Right kidney (tissue), 1 donor: Measurements from ENCODE around the gene PLEKHN1.

Experiments
- DNase-seq: peaks from one replicate; pipeline ENCODE4 v3.0.0-alpha.2; 2016

Gene PLEKHN1

DNA sequence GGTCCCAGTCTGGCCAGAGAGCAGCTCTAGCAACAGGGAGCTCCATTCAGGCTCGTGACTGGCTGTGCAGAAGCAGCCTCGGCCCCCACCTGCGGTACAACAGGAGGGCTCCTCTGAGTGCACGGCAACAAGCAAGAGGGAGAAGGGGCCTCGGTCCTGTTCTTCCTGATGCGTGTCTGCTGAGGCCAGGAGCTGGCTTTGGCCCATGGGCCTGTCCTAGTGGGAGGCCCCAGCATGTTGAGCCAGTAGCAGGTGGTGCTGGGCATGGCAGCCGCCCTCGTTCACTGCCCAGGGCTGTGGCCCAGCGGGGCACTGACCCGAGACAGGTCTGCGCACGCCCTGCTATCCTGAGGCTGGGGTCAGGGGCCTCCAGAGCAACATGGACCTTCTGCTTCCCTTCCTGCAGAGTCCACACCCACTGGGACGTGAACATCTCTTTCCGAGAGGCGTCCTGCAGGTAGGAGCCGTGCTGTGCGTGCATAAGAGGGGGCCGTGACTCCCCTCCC, 35.6 kb upstream of the PLEKHN1 start:
- DNase-seq = peak; percentile 8

DNA sequence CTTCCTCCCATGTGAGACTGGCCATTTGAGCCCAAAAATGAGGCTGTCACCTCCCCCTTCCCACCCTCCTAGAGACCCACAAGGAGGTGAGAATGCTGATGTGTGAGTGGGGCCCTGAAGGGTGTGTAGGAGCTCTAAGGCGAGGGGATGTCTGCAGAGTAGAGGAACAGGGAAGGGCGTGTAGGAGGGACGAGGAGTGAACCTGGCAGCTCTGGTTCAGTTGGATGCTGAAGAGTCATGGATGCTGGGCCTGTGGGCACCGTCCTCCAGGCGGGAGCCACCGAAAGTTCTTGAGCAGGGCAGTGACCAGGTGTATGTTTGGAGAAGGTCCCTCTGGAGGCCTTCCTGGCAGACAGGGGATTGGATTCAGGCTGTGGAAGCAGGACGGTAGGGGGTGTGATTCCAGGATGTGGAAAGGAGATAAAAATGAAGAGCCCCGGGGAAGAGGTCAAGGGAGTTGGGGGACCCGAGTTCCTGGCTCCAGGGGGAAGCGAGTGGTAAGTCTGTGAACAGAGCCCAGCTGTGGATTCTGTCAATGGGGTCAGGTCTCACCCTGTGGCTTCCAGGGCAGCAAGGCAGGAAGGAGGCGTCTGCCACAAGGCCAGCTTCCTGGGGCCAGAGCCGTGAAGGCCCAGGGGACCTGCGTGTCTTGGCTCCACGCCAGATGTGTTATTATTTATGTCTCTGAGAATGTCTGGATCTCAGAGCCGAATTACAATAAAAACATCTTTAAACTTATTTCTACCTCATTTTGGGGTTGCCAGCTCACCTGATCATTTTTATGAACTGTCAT, 34.7 kb upstream of the PLEKHN1 start:
- no peak for DNase-seq

DNA sequence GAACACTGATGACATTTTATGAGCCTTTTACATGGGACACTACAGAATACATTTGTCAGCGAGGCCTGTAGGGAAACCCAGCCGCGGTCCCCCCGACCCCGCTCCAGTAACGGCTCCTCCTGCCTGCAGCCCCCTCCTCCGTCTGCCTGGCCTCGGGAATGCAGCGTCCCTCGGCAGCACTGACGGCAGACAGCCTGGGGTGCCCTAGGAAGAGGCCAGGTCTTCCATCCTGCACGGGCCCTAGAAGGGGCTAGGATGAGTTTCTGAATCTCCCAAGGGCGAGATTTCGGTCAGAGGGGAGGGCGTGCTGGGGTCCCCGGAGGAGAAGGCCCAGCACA, 34.1 kb upstream of the PLEKHN1 start:
- peak; percentile 27 for DNase-seq

DNA sequence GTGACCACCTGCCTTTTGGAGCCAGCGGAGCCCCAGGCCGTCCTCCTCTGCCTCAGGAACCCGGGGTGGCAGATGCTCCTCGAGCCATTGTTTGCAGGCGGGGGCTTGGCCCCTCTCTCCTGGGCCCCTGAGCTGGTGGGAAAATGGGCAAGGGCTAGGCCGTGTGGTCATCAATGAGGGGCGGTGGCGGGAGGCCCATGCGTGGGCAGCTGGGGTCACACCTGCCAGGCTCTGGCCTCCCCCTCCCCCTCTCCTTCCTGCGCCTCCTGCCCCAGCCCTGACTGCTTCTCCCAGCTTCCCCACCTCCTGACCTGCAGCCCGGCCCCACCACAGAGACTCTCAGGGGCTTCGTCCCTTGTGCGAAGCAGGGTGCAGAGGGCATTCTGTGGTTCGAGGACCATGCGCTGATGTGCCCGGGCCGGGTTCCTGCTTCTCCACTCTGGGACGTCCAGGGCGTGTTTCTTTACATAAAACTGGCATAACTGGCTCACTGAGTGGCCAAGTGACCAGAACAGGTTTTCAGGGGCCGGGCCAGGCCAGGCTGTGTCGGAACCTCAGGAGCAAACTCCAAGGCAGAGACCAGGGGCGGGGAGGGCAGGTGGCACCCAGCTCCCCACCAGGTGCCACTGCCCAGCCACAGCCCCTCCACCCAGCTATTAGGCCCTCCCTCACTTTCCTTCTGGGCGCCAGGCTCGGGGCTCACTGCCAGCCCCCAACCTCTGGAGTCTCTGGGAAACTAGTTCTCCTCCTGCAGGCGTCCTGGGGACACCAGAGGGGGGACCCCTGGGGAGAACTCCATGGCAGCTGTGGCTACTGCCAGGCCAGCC, 33.3 kb upstream of the PLEKHN1 start:
- DNase-seq = peak; percentile 39

DNA sequence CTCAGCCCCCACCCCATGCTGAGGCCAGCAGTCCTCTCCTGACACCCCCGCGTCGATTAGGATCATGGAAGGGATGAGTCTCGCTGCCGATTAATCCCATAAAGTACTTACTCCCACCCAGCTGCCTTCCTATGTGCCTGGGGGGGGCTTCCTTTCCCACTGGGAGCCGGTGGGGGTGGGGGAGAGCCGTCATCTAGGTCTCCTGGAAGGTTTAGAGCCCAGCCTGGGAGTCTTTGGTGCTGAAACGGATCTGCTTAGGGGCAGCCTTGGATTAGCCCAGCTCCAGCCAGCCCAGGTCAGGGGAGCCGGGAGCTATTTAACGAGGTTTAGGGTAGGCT, 32.7 kb upstream of the PLEKHN1 start:
- DNase-seq = peak; percentile 49

DNA sequence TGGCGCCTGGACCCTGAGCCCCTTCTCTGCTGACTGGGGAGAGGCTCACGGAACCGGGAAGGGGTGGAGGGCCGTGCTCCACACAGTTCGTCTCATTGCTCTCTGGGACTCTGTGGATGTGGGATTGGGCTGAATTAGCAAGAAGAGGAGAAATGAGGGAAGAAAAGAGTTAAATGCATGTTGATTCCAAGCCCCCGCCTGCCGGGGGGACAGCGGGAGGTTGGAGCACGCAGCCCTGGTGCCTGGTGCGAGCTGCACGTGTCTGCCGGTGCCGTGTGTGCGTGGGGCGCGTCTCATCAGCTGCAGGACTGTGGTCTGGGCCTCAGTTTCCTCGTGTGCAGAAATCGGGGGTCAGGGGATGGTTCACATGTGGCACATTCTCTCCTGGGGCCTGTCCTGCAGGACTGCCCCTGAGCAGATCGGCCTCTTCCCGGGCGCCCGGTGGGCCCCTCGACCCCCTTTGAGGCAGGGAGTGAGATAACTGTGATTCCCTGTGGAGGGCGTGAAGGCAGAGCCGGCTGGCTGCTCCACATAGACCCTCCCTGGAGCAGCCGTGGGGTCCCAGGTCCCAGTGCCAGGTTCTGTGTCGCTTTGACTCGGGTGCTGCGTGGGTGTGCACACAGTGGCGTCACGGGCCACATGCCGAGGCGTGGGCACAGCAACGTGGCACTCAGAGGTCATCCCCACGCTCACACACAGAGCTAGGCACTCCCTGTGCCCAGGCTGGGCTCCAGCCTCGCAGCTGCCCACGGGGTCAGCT, 31.1 kb upstream of the PLEKHN1 start:
- DNase-seq = peak; percentile 45

DNA sequence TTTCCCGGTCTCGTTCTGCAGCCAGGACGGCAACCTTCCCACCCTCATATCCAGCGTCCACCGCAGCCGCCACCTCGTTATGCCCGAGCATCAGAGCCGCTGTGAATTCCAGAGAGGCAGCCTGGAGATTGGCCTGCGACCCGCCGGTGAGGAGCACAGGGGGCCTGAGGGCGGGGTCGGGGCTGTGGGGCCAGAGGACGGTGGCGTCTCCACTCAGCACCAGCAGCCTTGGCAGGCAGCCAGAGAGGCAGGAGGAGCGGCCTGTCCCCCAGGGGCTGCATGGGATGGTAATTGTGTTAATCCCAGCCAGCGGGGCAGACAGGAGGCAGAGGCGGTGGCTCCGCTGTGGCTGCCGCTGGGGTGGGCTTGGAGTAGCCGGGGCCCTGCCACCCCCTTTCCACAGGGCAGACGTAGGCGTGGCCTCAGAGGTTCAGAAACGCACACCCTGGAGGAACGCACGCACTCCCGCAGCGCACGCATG, 30.5 kb upstream of the PLEKHN1 start:
- peak; percentile 46 for DNase-seq

DNA sequence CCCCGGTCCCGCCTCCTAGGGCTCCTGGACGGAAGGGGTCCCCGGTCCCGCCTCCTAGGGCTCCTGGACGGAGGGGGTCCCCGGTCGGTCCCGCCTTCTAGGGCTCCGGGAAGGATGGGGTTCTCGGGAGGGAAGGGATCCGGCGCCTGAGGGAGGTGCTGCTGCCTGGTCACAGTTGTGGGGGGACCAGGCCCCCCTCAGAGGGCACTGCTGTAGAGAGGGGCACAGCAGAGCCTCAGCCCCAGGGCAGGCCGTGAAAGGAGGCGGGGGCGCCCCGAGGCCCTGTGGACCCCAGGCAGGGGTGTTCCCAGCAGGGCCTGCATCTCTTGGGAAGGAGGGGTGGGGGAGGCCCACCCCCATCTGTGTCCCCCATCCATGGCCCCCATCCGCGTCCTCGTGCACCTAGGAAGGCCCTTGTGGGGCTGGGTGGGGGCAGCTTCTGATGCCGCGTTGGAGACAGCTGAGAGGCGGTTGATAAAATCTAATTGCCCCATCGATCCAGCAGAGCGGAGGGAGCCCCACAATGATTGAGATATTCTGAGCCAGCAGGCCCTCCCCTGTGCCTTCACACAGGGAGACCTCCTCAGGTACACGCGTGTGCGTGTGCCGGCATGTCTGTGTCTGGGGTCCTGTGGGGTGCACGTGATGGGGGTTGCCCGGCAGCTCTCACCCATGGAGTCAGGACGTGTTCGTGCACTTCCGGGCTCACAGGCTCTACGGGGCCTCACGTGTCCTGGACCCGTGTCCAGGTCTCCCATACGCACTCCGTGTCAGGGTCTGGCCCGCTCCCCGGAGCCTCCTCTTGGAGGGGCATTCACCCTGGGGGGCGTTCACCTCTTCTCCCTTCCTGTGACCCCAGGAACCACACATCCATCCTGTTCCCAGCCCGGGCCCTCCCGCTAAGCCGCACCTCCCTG, 29.7 kb upstream of the PLEKHN1 start:
- peak; percentile 23 for DNase-seq

DNA sequence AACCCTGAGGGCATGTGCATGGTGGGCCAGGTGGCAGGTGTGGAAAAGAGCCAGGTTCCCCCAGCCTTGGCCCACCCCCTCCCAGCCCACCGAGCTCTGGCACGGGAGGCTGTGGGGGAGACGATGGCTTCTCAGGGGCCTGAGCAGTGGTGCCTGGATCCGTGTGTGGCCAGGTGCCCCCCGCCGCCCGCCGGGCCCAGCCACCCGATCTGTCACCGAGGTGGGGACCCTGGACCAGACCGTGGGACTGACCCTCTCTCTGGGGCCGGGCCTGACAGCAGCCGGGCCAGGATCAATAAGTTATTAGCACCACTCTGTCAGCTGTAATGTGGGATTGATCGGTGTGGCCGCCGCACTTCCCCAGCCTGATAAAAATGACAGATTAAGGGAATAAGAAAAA, 28.8 kb upstream of the PLEKHN1 start:
- DNase-seq = no peak

DNA sequence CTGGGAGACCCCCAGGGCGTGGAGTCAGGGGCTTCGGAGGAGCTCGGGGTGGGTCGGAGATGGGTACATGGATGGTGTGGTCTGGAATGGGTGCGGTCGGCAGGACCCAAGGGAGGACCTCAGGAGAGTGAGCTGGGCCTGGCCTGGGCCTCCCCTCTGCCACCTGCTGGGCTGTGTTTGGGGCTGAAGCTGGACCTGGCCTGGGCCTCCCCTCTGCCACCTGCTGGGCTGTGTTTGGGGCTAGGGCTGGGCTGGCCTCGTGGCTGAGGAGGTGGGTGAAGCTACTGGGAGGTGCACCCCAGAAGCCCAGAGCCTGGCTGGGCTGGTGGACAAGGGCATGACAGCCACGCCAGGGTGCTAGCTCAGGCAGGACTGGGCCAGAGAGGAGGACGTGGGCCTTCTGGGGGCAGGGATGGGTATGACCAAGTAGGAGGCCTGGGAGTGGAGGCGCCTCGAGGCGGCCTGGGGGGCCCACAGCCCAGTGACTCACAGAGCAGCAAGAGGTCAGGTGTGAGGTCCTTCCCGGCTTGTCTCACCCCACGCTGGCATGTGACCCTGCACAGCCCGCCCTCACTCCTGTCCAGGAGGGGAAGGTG, 28.1 kb upstream of the PLEKHN1 start:
- DNase-seq = peak; percentile 35

DNA sequence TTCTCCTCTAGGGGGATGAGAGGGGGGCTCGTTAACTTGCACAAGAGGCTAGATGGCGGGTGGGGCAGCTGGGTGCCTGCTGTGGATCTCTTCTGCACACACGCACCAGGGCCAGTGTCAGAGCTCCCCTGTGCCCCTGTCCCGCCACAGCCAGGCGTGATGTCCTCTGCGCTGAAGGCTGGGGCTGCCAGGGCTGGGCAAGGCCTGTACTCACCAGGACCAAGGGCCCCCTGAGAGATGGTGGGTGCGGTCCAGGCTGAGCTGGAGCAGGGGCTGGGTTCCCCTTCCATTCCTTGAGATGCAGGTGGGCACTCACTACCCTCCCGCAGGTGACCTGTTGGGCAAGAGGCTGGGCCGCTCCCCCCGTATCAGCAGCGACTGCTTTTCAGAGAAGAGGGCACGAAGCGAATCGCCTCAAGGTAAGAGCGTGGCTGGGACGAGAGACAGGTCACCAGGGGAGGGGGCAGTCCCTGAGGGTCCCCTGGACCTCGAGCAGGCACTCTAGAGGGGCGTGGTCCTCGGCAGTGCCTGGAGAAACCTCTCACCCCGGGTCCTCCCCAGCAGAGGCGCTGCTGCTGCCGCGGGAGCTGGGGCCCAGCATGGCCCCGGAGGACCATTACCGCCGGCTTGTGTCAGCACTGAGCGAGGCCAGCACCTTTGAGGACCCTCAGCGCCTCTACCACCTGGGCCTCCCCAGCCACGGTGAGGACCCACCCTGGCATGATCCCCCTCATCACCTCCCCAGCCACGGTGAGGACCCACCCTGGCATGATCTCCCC, 27.4 kb upstream of the PLEKHN1 start:
- DNase-seq = no peak

DNA sequence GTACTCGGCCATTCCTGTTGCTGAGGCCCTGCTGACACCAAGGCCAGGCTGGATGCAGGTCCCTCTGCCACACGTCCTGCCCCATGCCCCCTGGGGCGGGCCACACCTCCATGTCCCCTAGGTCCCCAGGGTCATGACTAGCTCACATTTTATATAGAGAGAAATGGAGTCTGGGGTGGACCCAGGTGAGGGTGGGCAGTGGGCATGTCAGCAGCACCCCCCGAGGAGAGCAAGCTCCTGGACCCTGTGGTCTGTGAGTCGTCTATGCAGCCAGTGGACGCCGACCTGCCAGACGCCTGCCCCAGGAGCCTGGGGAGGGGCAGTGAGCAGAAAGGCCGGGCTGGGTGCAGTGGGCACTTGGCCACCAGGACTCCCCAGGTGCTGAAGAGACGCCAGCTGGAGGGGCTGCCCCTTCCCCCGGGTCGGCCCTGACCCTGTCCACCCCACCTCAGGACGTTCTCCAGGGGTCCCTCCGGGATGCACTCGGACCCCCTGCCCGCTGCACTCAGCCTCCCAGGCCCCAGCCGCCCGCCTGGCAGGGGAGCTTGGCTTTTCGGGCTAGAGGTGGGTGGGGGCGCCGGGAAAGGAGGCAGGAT, 26.7 kb upstream of the PLEKHN1 start:
- peak; percentile 78 for DNase-seq

DNA sequence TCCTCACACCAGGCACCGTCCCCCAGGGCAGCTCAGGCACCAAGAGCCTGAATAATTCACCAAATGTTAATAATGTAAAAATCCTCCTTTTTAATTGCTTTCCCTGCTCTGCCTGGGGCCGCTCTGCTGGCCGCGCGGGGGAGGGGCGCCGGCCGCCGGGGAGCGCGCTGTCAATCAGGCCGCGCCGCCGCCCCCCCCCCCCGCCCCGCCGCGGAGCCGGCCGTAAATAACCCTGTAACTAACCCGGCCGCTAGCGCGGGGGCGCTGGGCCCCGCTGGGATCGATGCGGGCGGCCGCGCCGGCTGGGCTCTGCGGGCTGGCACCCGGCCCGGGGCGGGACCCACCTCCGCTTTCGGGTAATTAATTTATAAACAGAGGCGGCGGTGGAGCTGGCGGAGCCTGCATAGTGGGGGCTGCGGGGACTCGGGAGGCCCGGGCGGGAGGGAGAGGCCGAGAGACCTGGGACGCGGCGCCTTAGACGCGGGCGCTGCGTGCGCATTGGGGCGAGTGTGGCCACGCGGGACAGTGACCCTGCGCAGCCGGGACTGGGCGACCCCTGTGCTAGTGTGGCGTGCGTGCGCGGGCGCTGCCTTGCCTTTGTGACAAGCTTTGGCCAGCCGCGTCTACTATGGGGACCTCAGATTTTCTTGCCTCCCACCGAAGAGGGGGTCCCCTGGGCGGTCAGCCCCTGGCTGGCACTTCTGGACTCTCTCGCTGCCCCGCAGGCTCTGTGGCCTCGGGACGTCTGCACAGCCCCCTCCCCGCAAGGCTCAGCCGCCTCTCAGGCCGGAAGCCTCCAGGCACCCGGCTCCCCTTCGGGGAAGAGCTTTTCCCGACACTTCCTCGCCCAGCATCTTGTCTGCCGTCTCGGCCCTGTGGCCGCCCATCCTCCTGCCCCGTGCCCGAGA, 25.9 kb upstream of the PLEKHN1 start:
- DNase-seq = peak; percentile 87

DNA sequence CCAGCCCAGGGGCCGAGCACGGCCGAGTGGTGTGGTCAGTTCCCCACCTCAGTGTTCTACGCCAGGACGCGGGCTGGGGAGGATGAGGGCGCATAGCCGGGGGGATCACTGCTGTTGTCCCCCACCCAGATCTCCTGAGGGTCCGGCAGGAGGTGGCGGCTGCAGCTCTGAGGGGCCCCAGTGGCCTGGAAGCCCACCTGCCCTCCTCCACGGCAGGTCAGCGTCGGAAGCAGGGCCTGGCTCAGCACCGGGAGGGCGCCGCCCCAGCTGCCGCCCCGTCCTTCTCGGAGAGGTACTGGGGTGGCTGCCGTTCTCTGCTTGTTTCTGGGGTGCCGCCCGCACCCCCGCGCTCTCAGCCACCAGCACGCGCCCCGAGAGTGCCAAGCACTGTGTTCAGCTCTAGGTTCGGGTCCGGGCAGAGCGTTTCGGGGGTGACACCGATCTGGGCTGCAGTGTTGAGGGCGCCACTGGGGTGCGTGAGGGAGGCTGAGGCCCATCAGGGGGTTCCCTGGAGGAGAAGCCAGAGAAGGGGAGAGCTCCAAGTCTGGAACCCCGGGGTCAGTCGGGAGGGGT, 25.2 kb upstream of the PLEKHN1 start:
- DNase-seq = peak; percentile 77

DNA sequence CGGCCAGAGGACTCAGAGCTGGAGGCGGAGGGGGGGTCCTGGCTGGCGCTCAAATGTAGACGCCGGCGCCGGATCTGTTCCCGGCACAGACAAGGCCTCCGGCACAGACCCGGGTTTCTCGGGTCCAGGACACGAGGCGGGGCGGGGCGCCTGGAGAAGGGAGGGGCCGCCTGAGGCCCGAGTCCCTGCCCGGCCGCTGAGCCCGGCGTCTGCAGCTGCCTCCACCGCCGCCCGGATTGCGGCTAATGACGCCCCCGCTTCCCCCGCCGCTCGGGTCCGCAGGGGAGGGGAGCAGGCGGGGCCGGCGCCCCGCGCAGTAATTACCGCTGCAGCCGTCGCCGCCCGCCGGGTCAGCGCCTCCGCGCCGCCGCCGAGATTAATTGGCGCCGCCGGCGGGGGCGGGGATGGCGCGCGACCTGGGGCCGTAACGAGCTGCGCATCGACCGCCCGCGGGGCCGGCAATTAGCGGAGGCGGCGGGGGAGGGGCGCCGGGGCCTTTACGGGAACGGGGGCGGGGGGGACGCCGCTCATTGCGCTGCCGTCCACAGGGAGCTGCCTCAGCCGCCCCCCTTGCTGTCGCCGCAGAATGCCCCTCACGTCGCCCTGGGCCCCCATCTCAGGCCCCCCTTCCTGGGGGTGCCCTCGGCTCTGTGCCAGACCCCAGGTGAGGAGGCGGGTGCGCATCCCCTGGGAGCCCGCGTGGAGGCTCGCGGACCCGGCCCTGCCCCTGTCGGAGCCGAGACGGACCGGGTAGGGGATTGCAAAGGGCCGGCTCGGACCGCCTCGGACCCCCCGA, 24.5 kb upstream of the PLEKHN1 start:
- DNase-seq = peak; percentile 86

DNA sequence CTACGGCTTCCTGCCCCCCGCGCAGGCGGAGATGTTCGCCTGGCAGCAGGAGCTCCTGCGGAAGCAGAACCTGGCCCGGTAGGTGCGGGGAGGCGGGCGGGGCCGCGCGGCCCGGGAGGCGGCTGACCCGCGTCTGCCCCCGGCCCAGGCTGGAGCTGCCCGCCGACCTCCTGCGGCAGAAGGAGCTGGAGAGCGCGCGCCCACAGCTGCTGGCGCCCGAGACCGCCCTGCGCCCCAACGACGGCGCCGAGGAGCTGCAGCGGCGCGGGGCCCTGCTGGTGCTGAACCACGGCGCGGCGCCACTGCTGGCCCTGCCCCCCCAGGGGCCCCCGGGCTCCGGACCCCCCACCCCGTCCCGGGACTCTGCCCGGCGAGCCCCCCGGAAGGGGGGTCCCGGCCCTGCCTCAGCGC, 23.9 kb upstream of the PLEKHN1 start:
- peak; percentile 74 for DNase-seq

DNA sequence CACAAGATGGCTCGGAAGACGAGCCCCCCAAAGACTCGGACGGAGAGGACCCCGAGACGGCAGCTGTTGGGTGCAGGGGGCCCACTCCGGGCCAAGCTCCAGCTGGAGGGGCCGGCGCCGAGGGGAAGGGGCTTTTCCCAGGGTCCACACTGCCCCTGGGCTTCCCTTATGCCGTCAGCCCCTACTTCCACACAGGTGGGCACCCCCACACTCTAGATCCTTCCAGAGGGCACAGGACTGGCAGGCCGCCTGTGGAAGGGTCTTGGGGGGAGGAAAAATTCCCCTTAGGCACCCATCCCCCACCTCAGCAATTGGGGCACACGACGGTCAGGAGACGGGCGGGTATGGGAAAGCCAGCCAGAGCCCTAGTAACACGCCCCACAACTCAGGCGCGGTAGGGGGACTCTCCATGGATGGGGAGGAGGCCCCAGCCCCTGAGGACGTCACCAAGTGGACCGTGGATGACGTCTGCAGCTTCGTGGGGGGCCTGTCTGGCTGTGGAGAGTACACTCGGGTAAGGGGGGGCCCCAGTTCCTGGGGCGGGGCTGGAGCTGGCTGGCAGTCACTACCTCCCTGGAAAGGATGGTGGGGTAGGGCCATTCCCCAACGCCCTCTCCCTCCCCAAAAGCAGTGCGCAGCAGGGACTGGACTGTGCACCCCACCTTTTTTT, 23.3 kb upstream of the PLEKHN1 start:
- DNase-seq = peak; percentile 57
